Activated CD8-positive, alpha-beta memory T cell treated with anti-CD3 and anti-CD28 coated beads, Interleukin-2, amount 50 U/mL, for 24 hours (primary cell): Measurements from ENCODE around the gene CGB8.
"Not testable (repeated sequence)": the region's sequence is repeated elsewhere in the genome, so short reads cannot be mapped to it uniquely, and the experiment has no call there.

Experiments
- DNase-seq: peaks from one replicate; pipeline ENCODE4 v3.0.0-alpha.2; 2020; ENCODE audit errors: extremely low read depth

Gene CGB8

GRCh38 chr19:49064768-49065611, 16.1 kb upstream of the CGB8 start, which contains the start of gene NTF4:
Gene NTF4, minus strand, starts transcription at chr19:49064818. Its CDS starts 2,821 bp downstream, at chr19:49061997.
- no peak for DNase-seq

- DNase-seq: no peak
Observed at GRCh38 chr19:49064029-49064629, 15.2 kb upstream of the CGB8 start.

- DNase-seq: no peak
Observed at GRCh38 chr19:49061445-49061844, 12.5 kb upstream of the CGB8 start.

GRCh38 chr19:49061000-49061399, 12.1 kb upstream of the CGB8 start:
- no peak for DNase-seq

DNA sequence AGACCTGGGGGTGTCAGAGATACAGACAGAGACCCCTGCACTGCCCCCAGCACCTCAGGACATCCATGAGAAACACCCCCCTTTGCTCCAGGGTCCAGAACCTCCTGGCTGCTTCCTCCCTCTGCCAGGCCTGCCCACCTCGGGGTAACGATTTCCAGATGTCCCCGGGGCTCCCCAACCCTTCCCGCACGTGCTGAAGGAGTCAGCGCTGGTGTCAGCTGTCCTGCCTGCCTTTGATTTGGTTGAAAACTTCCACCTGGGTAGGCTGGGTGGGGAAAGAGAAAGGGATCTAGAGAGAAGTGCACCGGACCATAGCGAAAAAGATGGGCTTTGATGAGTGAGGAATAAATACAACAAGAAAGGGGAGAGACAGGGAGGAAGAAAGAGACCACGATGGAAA, 10.1 kb upstream of the CGB8 start:
- DNase-seq: no peak

DNA sequence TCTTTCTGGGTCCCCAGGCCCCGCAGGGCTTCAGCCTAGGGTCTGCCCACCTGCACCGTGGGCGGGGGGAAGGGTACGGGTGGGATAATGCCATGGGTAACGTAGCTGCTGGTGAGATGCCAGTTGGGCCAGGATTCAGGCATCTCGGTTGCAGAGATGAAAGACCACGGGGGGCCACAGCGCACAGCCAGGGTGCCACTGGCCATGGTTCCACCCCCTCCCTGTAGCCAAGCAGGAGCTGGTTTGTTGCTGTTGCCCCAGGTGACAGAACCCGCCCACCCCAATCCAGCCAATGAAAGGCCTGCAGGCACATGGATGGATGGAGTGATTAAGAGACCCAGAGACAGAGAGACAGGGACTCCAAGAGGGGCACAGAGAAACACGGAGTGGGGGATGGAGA, 9.7 kb upstream of the CGB8 start:
- no peak for DNase-seq

DNA sequence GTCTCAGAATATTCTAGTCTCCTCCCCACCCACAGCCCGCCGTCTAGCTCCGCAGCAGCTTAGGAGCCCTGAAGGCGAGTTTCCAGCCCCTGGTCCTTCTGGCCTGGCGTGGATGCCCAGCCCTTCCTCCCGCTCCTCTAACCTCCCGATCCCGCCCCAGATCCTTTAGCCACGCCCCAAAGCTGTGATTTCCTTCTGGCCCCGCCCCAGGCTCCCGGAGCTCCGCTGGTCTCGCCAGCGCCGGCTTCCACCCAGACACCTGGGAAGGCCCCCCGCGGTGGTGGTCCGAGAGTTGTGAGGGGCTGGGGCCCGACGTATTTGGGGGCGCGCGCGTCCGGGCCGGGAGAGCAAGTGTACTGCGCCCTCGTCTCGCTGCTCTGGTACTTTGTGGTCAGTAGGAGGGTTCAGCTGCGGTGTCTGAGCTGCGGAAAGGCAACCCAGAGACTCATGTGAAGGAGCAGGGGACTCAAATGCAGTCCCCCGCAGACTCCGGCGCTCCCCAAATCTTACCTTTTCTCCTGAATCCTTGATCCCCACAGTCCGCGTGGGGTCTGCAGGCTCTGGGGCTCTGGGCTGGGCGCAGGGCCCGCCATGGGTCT, 8.8 kb upstream of the CGB8 start, which contains the start of gene CGB7:
Gene CGB7, minus strand, starts transcription at position 114 of the 599 bp plus-strand sequence. CDS start 2,374 bp downstream, outside the sequence.
- no peak for DNase-seq

DNA sequence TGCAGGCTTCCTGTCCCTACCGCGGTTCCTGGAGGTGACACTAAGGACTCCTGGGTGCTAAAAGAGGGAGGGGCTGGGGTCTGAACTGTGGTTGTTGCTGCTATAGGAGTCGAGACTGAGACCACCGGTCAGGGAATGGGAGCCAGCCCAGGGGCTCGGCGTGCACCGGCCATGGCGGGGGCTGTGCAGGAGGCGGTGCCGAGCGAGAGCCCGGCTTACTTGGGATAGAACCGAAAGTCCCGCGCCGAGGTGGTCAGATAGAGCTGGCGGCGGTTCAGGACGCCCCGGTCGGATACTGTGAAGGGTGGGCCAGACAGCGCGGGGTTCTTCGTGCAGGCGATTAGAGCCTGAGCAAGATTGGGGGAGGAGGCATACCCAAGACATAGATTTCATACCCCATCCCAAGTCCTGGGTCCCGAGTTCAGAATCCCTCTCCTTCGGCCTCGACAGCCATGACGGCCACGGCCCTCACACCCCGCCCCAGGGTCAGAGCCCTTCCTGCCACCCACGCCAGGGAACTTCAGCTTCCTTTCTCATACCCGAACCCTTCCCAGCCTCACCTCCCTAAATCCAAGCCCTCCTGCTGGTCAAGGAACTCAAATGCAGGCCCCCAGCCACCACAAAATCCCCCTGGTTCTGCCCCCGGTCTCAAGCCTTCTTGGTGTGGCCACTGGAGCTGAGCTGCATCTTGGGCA, 8.1 kb upstream of the CGB8 start:
- not testable (repeated sequence) for DNase-seq

GRCh38 chr19:49056101-49056901, 7.4 kb upstream of the CGB8 start:
- no peak for DNase-seq

DNA sequence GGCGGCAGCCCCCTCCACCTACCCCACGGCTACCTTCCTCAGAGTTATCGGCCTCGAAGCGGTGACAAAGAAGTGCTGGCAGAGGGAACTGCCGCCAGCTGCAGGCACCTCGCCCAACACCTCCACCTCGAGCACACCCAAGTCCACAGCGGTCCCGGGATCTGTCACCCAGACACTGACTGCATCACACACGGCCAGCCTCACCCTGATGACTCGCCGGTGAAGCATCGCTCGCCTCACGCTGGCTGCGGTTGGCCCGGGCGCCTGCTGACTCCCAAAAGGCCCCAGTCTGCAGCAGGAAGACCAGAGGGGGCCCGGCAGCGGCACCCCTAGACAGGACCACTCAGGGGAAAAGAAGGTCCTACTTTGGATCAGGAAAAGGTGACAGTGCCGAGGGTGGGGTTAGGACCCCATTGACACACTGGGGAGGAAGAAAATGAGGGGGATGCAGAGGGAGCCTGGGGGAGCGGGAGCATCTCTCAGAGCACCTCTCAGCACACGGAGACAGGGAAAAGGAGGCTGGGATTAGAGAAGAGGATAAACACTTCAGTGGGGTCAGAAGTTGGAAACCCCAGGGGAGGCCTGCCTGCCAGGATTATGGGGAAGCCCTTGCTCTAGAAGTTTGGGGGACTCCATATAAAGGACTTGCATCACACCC, 1.6 kb upstream of the CGB8 start:
- DNase-seq: not testable (repeated sequence)

DNA sequence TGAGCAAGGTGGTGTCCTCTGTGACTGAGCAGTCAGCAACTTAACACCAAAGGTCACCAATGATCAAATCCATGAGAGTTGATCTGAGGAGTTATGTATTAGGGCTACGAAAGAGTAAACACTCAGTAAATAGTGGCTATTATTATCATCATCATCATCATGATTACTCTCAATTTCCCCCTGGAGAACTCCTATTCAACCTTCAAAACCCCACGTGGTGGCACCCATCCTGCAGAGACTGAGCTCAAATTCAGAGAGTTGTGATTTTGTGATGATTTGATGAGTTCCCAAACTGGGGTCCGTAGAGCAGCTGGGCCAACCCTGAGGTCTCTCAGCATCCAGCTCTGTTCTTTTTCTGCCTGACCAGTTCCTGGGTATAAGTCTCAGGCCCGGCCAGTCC, 923 bp upstream of the CGB8 start:
- DNase-seq: not testable (repeated sequence)

DNA sequence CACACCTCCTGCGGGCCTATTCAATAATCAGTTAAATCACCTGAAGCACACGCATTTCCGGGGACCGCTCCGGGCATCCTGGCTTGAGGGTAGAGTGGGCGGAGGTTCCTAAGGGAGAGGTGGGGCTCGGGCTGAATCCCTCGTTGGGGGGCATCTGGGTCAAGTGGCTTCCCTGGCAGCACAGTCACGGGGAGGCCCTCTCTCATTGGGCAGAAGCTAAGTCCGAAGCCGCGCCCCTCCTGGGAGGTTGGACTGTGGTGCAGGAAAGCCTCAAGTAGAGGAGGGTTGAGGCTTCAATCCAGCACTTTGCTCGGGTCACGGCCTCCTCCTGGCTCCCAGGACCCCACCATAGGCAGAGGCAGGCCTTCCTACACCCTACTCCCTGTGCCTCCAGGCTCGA, 5.4 kb downstream of the CGB8 start, which contains the start of gene CGB5:
Gene CGB5, plus strand, starts transcription at position 301 of the 400 bp plus-strand sequence. CDS start 362 bp downstream, outside the sequence.
- DNase-seq: not testable (repeated sequence)

DNA sequence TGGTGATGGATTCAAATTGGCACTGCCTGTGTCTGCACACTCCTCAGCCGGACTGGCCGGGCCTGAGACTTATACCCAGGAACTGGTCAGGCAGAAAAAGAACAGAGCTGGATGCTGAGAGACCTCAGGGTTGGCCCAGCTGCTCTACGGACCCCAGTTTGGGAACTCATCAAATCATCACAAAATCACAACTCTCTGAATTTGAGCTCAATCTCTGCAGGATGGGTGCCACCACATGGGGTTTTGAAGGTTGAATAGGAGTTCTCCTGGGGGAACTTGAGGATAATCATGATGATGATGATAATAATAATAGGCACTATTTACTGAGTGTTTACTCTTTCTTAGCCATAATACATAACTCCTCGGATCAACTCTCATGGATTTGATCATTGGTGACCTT, 6.2 kb downstream of the CGB8 start:
- DNase-seq: not testable (repeated sequence)

DNA sequence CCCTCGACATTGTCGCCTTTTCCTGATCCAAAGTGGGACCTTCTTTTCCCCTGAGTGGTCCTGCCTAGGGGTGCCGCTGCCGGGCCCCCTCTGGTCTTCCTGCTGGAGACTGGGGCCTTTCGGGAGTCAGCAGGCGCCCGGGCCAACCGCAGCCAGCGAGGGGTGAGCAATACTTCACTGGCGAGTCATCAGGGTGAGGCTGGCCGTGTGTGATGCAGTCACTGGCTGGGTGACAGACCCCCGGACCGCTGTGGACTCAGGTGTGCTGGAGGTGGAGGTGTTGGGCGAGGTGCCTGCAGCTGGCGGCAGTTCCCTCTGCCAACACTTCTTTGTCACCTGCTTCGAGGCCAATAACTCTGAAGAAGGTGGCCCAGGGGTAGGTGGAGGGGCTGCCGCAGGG, 6.7 kb downstream of the CGB8 start:
- DNase-seq: no peak

DNA sequence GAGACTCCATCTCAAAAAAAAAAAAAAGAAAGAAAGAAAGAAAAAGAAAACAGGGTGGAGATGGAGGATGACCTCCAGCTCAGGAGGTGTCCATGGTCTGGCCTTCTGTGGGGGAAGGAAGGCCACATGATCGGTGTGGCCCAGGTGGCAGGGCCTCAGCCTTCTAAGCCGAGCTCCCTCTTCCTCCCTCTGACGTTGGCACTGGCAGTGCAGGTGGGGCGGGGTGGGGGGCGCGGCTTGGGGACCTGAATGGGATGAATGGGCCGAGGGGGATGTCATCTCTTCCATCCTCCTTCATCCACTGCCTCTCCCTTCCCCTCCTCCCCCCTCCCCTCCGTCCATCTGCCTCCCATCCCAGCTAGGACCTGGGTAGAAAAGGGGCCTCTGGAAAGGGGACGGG, 9.2 kb downstream of the CGB8 start:
- not testable (repeated sequence) for DNase-seq

GRCh38 chr19:49038557-49039276, 10.2 kb downstream of the CGB8 start:
- DNase-seq: not testable (repeated sequence)

GRCh38 chr19:49038111-49038510, 10.8 kb downstream of the CGB8 start:
- DNase-seq: not testable (repeated sequence)

DNA sequence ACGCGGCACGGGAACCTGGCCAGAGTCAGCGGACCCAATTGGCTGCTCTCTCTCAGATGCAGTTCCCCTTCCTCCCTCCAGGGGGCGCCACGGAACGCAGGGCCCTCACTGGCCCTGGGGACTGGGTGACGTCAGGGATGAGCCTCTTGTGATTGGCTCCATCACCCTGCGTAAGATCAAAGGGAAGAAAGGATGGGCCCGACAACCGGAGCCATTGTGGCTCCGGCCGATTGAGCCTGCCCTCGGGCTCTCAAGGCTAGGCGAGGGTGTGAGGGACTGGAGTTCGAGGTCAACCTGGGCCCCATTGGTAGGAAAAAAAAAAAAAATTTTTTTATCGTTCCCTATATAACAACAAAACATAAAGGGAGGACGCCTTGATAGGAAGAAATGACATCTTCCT, 12.1 kb downstream of the CGB8 start, which contains the start of gene CGB1:
Gene CGB1, minus strand, starts transcription at position 81 of the 400 bp plus-strand sequence. CDS start 184 bp downstream, outside the sequence.
- not testable (repeated sequence) for DNase-seq

DNA sequence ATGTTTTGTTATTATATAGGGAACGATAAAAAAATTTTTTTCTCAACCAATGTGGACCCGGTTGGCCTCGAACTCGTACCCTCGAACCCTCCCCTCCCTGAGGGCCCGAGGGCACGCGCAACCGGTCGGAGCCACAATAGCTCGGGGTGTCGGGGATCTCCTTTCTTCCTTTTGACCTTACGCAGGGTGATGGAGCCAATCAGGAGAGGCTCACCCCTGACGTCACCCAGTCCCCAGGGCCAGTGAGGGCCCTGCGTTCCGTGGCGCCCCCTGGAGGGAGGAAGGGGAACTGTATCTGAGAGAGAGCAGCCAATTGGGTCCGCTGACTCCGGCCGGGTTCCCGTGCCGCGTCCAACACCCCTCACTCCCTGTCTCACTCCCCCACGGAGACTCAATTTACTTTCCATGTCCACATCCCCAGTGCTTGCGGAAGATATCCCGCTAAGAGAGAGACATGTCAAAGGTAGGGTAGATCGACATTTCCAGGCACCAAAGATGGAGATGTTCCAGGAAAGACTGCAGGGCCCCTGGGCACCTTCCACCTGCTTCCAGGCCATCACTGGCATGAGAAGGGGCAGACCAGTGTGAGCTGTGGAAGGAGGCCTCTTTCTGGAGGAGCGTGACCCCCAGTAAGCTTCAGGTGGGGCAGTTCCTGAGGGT, 17.1 kb downstream of the CGB8 start, which contains the start of gene CGB2:
Gene CGB2, plus strand, starts transcription at position 249 of the 660 bp plus-strand sequence. Its CDS starts 206 bp downstream, at position 455.
- not testable (repeated sequence) for DNase-seq
